Measurements from ENCODE around the gene DLG2. TPM values are rescaled to one million over a fixed set of nuclear protein-coding genes. Genes with fewer than 3 reads are reported as not detected.
A peak's percentile ranks its signal among the peaks of the same experiment; 100 is the strongest.

The DLG2 gene
- polyA plus RNA-seq, 5 donors, result 5.1 to 13.2 (median 8.4) TPM

GRCh38 chr11:84117394-84117793 lies 1509.8 kb downstream of the DLG2 start:
- DNase-seq, result no peak

- peak in 1 of 2 donors; percentile 16 for DNase-seq
Measured at GRCh38 chr11:84106541-84106940, 1520.6 kb downstream of the DLG2 start.

- no peak for DNase-seq
Measured at GRCh38 chr11:84105148-84105547, 1522.0 kb downstream of the DLG2 start.

GRCh38 chr11:84103096-84103495 lies 1524.0 kb downstream of the DLG2 start:
- no peak for DNase-seq

- DNase-seq, result no peak
Measured at GRCh38 chr11:84097186-84097585, 1530.0 kb downstream of the DLG2 start.

GRCh38 chr11:84091212-84091986 lies 1535.7 kb downstream of the DLG2 start:
- DNase-seq, result no peak

GRCh38 chr11:84089072-84090057 lies 1537.8 kb downstream of the DLG2 start:
- DNase-seq, result peak; percentile 23 to 24

GRCh38 chr11:84071851-84072250 lies 1555.3 kb downstream of the DLG2 start:
- DNase-seq, result no peak

- DNase-seq, result no peak
Measured at GRCh38 chr11:84069048-84069447, 1558.1 kb downstream of the DLG2 start.

- no peak for DNase-seq
Measured at GRCh38 chr11:84061726-84062125, 1565.4 kb downstream of the DLG2 start.

GRCh38 chr11:84056653-84057376 lies 1570.3 kb downstream of the DLG2 start:
- DNase-seq, result peak; percentile 33 to 40

- DNase-seq, result no peak
Measured at GRCh38 chr11:84045146-84045545, 1582.0 kb downstream of the DLG2 start.

GRCh38 chr11:84044706-84045105 lies 1582.4 kb downstream of the DLG2 start:
- DNase-seq, result no peak

GRCh38 chr11:84036664-84037194 lies 1590.4 kb downstream of the DLG2 start:
- no peak for DNase-seq

GRCh38 chr11:84035645-84036044 lies 1591.5 kb downstream of the DLG2 start:
- no peak for DNase-seq

- DNase-seq, result no peak
Measured at GRCh38 chr11:84034484-84034883, 1592.7 kb downstream of the DLG2 start.

- no peak for DNase-seq
Measured at GRCh38 chr11:84024266-84024665, 1602.9 kb downstream of the DLG2 start.

GRCh38 chr11:84022695-84023094 lies 1604.4 kb downstream of the DLG2 start:
- no peak for DNase-seq

- no peak for DNase-seq
Measured at GRCh38 chr11:84022201-84022600, 1604.9 kb downstream of the DLG2 start.

GRCh38 chr11:84021291-84021690 lies 1605.9 kb downstream of the DLG2 start:
- DNase-seq, result peak in 1 of 2 donors; percentile 8

GRCh38 chr11:84019571-84020194 lies 1607.5 kb downstream of the DLG2 start:
- DNase-seq, result no peak
